ENCODE results near the gene FARP2.

Gene FARP2, protein sequence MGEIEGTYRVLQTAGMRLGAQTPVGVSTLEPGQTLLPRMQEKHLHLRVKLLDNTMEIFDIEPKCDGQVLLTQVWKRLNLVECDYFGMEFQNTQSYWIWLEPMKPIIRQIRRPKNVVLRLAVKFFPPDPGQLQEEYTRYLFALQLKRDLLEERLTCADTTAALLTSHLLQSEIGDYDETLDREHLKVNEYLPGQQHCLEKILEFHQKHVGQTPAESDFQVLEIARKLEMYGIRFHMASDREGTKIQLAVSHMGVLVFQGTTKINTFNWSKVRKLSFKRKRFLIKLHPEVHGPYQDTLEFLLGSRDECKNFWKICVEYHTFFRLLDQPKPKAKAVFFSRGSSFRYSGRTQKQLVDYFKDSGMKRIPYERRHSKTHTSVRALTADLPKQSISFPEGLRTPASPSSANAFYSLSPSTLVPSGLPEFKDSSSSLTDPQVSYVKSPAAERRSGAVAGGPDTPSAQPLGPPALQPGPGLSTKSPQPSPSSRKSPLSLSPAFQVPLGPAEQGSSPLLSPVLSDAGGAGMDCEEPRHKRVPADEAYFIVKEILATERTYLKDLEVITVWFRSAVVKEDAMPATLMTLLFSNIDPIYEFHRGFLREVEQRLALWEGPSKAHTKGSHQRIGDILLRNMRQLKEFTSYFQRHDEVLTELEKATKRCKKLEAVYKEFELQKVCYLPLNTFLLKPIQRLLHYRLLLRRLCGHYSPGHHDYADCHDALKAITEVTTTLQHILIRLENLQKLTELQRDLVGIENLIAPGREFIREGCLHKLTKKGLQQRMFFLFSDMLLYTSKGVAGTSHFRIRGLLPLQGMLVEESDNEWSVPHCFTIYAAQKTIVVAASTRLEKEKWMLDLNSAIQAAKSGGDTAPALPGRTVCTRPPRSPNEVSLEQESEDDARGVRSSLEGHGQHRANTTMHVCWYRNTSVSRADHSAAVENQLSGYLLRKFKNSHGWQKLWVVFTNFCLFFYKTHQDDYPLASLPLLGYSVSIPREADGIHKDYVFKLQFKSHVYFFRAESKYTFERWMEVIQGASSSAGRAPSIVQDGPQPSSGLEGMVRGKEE

DNA sequence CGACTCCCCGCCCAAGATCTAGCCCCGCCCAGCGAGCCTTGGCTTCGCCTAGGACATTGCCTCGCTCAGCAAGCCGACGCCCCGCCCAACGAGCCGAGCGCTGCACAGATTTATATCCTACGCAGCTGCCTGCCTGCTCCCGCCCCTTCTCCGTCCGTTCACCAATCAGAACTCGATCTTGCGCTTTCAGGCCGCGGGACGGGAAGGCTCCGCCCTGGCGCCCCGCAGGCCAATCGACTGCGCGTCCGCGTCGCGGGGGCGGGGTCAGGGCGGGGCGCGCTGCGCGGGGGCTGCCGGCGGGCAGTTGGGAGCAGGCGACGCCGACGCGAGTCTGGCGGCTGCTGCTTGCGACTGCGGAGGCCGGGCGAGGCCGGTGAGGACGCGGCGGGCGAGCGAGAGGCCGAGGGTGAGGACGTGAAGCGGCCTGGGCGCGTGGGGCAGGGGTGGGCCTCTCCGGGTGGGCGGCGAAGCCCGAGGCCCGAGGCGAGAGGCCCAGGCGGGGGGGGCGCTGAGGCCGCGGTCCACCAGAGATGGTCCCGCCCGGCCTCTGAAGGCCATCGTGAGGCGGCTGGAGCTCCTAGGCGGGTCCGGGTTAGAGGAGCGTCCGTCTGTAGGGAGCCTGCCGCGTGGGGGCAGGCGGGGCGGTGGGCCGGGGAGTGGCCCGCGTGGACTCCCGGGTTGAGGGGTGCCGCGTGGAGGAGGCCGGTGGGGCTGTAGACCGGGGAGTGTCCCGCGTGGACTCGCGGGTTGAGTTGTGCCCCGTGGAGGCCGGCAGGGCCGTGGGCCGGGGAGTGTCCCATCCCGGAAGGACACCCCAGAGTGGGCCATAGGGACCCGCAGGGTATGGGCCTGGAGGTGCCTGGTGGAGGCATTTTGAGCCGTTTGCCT is at the start of gene FARP2:
Gene FARP2, plus strand, starts transcription at position 303 of the 888 bp plus-strand sequence. CDS start 16,823 bp downstream, outside the sequence.
- TF ChIP-seq, protein P1, sequence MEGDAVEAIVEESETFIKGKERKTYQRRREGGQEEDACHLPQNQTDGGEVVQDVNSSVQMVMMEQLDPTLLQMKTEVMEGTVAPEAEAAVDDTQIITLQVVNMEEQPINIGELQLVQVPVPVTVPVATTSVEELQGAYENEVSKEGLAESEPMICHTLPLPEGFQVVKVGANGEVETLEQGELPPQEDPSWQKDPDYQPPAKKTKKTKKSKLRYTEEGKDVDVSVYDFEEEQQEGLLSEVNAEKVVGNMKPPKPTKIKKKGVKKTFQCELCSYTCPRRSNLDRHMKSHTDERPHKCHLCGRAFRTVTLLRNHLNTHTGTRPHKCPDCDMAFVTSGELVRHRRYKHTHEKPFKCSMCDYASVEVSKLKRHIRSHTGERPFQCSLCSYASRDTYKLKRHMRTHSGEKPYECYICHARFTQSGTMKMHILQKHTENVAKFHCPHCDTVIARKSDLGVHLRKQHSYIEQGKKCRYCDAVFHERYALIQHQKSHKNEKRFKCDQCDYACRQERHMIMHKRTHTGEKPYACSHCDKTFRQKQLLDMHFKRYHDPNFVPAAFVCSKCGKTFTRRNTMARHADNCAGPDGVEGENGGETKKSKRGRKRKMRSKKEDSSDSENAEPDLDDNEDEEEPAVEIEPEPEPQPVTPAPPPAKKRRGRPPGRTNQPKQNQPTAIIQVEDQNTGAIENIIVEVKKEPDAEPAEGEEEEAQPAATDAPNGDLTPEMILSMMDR (IDR thresholded peaks at IDR 0.05; ENCODE audit: low read depth, low read length, missing control alignments): no peak
- peak; percentile 97 for DNase-seq (ENCODE audit: low read depth)
- in situ Hi-C loops (cut with HindIII; ENCODE audit: low sequenced_read_pairs): no loop called here
- peak within 1 kb of the TSS; percentile 81 for H3K4me3 ChIP-seq (ENCODE audit: low read depth, low read length)

DNA sequence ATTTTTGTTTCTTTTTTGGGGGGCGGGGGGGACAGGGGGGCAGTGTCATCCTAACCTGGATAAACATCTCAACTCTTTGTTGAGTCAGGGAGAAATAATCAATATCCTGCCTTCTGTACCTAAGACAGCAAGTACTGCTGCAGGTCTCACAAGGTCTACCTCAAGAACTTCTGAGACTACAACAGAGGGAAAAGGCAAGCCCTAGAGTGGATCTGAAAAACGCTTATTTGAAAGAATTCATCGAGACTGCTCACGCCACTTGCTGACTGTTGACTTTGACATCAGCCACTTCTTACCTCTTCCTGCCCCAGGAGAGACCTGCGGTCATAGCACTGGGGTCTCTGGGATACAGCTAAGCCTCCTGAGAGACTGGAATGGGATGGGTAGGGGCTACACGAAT is 49.0 kb upstream of the FARP2 start:
- H3K4me3 ChIP-seq (ENCODE audit: low read depth, low read length): no peak overlapping the region
- DNase-seq (ENCODE audit: low read depth): no peak
- in situ Hi-C loops (cut with HindIII; ENCODE audit: low sequenced_read_pairs): no loop called here

DNA sequence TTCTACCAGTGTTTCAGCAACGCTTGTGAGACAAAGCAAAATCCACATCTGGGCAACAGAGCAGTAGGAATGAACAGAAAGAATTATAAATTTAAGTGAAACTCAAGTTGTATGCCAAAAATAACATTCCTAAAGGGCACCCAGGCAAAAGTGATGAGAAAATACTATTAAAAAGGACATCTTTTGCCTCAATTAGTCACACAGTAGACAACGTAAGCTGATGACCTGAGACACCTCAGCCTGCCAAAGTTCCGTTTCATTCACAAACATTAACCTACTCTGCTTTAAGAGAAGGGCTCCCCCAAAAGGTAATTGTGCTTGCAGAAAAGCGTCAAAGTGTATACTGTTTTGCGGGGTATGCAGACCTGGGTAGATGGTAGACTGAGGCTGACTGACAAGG is 47.8 kb upstream of the FARP2 start:
- H3K4me3 ChIP-seq (ENCODE audit: low read depth, low read length): no peak overlapping the region
- TF ChIP-seq, protein P1 (IDR thresholded peaks at IDR 0.05; ENCODE audit: low read depth, low read length, missing control alignments): no peak
- peak; percentile 55 for DNase-seq (ENCODE audit: low read depth)
- in situ Hi-C loops (cut with HindIII; ENCODE audit: low sequenced_read_pairs): no loop called here

More for the DNA sequence above, 49.0 kb upstream of the FARP2 start:
- TF ChIP-seq, protein P1 (IDR thresholded peaks at IDR 0.05; ENCODE audit: low read depth, low read length, missing control alignments): no peak

DNA sequence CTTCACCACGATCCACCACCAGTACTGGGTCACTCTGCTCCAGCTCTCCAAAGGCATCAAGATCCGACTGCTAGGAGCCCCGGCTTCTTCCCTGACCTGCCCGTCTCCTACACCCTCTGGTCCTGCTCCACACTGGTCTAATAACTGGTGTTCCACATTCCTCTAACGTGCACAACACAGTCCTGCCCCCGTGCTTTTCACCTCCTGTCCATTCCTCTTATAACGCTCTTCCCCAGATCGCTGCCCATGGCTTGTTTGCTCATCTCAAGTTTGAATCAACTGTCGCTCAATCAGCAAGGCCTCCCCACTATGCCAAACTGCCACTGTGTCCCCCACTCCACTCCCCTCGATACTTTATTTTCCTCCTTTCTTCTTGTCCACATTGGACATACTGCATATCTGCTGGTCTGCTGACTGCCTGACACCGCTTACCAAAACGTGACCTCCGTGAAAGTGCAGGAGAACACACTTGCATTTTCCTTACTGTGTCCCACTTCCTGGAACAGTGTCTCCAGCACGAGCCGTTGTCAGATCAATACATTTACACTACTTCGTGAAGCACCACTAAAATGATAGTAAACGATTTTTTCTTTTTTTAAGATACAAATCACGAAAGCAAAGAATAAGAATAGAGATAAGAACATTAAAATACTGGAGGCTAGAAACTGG is 47.1 kb upstream of the FARP2 start:
- no peak for DNase-seq (ENCODE audit: low read depth)
- TF ChIP-seq, protein P1 (IDR thresholded peaks at IDR 0.05; ENCODE audit: low read depth, low read length, missing control alignments): no peak
- in situ Hi-C loops (cut with HindIII; ENCODE audit: low sequenced_read_pairs): no loop called here
- no peak overlapping the region for H3K4me3 ChIP-seq (ENCODE audit: low read depth, low read length)

DNA sequence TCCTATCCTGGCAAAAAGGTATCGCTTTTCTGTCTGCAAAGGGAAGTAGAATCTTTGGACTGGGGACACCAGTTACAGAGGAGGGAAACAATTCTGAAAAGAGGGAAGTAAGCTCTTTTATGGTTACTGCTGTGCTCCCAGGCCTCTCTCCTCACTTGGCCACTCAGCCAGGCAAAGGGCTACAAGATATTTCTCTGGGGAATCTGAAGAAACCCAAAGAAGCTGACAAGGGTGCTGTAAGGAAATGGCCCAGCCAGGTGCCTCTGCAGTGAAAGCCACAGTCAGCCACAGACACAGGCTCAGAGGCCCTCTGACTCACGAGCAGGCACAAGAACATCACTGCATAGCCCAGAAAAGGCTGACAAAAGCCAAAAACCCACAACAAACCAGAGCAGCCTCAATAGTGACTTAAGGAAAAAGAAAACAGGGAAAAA is 46.4 kb upstream of the FARP2 start:
- in situ Hi-C loops (cut with HindIII; ENCODE audit: low sequenced_read_pairs): no loop called here
- TF ChIP-seq, protein P1 (IDR thresholded peaks at IDR 0.05; ENCODE audit: low read depth, low read length, missing control alignments): no peak
- no peak overlapping the region for H3K4me3 ChIP-seq (ENCODE audit: low read depth, low read length)
- DNase-seq (ENCODE audit: low read depth): no peak

All from astrocyte of the cerebellum (primary cell).